SK-N-MC (cell line): Measurements from ENCODE around the gene SLC38A10.
A peak's percentile ranks its signal among the peaks of the same experiment; 100 is the strongest.

Experiments
- DNase-seq: peaks from one replicate; pipeline ENCODE4 v3.0.0-alpha.2; 2011; ENCODE audit warnings: low read depth, low spot score
- H3K27ac ChIP-seq: fragments of 200-600 bp; sonication (generic); 2 replicates; pipeline ENCODE4 v1.5.1; 2016; ENCODE audit warnings: mixed run types
- H3K36me3 ChIP-seq: fragments of 200-600 bp; sonication (generic); 2 replicates; pipeline ENCODE4 v1.6.1; 2017; ENCODE audit warnings: antibody characterized with exemption, low read length, mixed read lengths; ENCODE audit not compliant: insufficient read depth
- H3K4me3 ChIP-seq: fragments of 200-600 bp; sonication (generic); 2 replicates; pipeline ENCODE4 v1.5.1; 2016
- H3K9ac ChIP-seq: fragments of 200-600 bp; sonication (generic); 2 replicates; pipeline ENCODE4 v1.8.0; 2017; ENCODE audit warnings: mixed run types, mixed read lengths; ENCODE audit not compliant: insufficient read length
- H3K9me3 ChIP-seq: fragments of 200-600 bp; sonication (generic); 2 replicates; pipeline ENCODE4 v1.6.1; 2017; ENCODE audit warnings: low read depth, mild to moderate bottlenecking, antibody characterized with exemption, low read length, moderate library complexity, mixed read lengths
- EZH2 ChIP-seq: fragments of 200-600 bp; sonication (generic); IDR thresholded peaks from one replicate; pipeline ENCODE4 v1.6.1; 2017; ENCODE audit warnings: antibody characterized with exemption
- FOXP2 ChIP-seq: optimal IDR thresholded peaks from 2 replicates; pipeline ENCODE3; 2011; ENCODE audit warnings: mild to moderate bottlenecking, moderate library complexity; ENCODE audit not compliant: insufficient read depth; ENCODE audit errors: extremely low read length, control extremely low read depth
- POLR2AphosphoS5 ChIP-seq: IDR thresholded peaks from 2 replicates; pipeline ENCODE4 v1.6.1; 2012; ENCODE audit warnings: mild to moderate bottlenecking, low read depth, low read length, borderline replicate concordance

SLC38A10 gene

DNA sequence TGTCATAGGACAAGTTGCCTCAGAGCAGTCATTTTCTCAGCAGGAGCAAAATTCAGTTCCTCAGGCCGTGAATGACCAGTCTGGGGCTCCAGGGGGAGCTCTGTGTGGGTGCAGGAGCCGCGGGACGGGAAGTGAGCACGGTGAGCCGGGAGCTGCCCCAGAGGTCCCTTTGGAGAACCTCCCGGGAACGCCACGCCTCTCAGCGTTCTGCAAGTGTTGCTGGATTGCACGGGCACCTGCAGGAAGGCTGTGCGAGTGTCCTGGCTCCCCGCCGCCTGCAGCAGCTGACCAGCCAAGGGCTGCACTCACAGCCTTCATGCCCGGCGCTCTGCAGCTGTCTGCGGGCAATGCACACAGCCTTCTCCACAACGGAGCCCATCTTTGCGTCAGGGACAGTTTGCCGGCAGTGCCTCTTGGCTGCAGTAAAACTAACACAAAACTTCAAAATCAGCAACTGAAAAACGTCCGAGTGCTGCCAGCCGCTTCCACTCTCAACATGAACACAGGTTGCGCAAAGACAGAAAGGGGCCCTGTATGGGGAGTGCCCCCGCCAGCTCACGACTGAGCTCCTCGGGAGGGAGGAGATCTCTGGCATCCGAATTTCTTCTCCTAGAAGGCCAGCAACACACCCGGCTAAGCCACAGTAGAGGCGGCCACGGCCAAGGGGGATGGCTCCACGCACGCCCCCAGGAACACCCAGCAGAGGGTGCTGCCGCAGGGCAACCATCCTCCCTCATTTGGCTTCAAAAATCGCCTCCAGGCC lies 40.0 kb downstream of the SLC38A10 start:
- Histone ChIP-seq H3K9me3 (no peaks in the 10 kb centered on the region), H3K27ac (peak overlapping the region; percentile 78), H3K9ac (no peak overlapping the region), H3K36me3 (no peaks in the 10 kb centered on the region), H3K4me3 (peak overlapping the region; percentile 74)
- no peak for DNase-seq
- TF ChIP-seq FOXP2, result peak; percentile 80
- TF ChIP-seq POLR2AphosphoS5, result no peak

DNA sequence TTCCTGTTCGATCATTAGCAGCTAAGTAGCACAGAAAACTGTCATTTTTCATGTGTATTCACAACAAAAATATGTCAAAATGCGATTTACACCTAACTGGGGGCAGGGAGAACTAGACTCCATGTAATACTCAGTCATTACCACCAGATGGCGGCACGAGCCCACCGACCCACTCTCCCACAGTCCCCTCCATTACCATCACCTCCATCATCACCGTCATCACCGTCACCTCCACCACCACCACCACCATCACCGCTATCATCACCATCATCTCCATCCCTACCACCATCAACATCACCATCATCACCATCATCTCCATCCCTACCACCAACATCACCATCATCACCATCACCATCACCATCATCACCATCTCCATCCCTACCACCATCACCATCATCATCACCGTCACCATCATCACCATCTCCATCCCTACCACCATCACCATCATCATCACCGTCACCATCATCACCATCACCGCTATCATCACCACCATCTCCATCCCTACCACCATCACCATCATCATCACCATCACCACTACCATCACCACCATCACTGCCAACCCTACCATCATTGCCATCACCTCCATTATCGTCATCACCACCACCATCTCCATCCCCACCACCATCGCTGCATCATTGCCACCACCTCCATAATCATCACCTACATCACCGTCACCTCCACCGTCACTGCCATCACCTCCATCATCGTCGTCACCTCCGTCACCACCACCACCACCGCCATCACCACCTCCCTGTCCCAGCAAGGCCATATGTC lies 41.6 kb downstream of the SLC38A10 start:
- TF ChIP-seq POLR2AphosphoS5 (no peak), FOXP2 (no peak), EZH2 (no peak)
- DNase-seq, result no peak
- Histone ChIP-seq H3K9ac (no peak overlapping the region), H3K27ac (no peak overlapping the region), H3K4me3 (no peak overlapping the region), H3K9me3 (no peaks in the 10 kb centered on the region), H3K36me3 (no peaks in the 10 kb centered on the region)

DNA sequence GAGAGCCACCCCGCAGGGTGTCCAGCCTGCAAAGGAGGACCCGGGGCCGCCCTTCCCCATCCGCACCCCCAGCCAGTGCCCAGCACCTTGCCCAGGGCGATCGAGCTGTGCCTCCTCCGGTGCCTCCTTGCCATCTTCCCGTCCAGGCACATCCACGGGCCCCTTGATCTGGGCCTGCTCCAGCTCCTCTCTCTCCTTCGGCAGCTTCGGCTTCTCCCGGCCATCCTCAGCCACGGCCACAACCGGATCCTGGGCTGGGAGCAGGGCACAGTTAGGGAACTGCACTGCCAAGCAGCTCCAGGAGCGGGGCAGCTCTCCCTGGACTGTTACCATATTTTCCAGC lies 42.1 kb downstream of the SLC38A10 start:
- no peak for TF ChIP-seq POLR2AphosphoS5
- TF ChIP-seq EZH2, result no peak
- TF ChIP-seq FOXP2, result no peak
- Histone ChIP-seq H3K27ac (no peak overlapping the region), H3K9ac (no peak overlapping the region), H3K36me3 (no peaks in the 10 kb centered on the region), H3K9me3 (no peaks in the 10 kb centered on the region), H3K4me3 (no peak overlapping the region)
- no peak for DNase-seq

DNA sequence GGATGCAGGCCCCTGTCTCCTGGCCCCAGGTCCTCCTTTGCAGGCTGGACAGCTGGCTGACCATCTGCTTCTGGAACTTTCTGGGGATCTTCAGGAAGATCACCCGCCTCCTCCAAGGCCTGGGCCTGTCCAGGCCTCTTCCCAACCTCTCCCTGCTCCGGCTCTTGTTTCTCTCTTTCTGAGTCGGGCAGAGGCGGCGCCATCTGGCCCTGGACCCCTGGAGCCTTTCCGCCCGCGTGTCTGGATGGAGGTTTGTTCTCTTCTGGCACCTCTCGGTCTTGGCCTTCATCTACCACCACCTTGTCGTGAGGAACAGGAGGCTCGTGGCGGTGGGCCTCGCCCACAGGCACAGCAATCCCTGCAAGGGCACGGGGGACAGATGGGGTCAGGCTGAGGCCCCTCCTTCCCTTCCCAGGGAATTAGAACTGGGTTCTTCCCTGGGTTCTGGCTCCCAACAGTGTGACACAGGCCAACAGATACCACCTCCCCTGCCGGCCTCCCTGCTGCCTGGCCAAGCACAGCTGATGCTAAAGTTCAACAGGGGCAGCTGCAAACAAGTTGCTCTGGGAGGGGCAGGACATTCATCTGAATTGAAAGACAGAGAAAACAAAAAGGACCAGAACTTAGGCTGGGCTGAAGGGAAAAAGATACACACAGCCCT lies 42.7 kb downstream of the SLC38A10 start:
- 0 out of 2 replicates have a peak overlapping the region, but pooled peaks have one; percentile 45 for H3K27ac ChIP-seq
- DNase-seq, result no peak
- no peak overlapping the region for H3K9ac ChIP-seq
- no peaks in the 10 kb centered on the region for H3K36me3 ChIP-seq
- no peak for TF ChIP-seq FOXP2
- no peak for TF ChIP-seq POLR2AphosphoS5
- TF ChIP-seq EZH2, result no peak
- no peak overlapping the region for H3K4me3 ChIP-seq
- H3K9me3 ChIP-seq, result no peaks in the 10 kb centered on the region

DNA sequence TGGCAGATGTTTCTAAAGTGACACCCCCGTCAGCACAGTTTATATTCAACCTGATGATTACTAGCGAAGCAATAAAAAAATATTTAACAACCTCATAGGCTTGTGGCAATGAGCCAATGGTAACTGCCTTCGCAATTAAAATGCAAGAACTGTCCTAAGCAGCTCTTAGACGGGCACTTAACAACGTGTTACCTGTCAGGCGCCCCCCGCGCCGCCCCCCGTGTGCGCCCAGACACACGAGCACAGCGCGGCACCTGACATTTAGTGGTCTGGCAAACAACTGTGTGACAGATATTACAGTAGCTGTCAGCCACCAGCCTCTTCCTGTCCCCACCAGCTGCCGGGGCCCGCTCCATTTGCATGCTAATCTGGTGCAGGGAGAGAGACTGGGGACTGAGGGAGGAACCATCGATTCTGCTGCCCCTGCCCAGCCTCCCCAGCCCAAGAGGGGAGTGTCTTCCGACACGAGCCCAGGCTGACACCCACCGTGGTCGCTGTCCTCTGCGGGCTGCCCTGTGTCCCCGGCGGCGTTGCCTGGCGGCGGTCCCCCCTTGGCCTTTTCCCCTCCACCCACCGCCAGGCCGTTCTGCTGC lies 43.3 kb downstream of the SLC38A10 start:
- Histone ChIP-seq H3K27ac (0 out of 2 replicates have a peak overlapping the region, but pooled peaks have one; percentile 45), H3K9me3 (no peaks in the 10 kb centered on the region), H3K4me3 (peak overlapping the region; percentile 45), H3K9ac (no peak overlapping the region), H3K36me3 (no peaks in the 10 kb centered on the region)
- DNase-seq, result no peak
- TF ChIP-seq EZH2 (no peak), FOXP2 (no peak), POLR2AphosphoS5 (no peak; the same call in 1 of the 2 replicates)

DNA sequence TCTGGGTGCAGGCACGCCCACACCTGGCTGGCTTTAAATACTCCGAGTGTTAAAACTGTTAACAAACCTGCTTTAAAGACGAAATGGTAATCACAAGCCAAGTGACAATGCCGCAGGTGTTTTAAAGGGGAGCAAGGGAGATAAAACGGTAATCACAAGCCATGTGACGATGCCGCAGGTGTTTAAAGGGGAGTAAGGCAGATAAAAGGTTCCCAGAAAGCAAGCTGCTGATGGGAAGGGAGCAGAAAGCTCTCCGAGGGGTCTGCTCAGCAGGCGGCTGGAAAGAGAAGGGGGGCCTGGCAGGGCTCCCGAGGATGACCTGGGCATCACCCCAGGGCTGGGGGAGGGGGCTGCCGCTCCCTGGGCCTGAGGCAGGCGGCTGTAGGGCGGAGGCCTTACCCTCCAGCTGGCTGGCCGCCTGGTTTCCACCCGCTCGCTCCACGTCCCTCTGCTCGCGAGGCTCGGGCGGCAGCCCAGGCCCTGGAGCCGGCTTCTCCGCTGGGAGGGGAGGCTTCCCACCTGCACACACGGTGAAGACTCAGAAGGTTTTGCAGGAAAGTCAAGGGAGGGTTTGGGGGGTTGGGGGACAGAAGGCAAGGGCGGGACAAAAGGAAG lies 43.9 kb downstream of the SLC38A10 start:
- no peak overlapping the region for H3K27ac ChIP-seq
- no peak overlapping the region for H3K9ac ChIP-seq
- no peaks in the 10 kb centered on the region for H3K9me3 ChIP-seq
- no peaks in the 10 kb centered on the region for H3K36me3 ChIP-seq
- H3K4me3 ChIP-seq, result peak overlapping the region; percentile 45
- no peak for DNase-seq
- no peak for TF ChIP-seq POLR2AphosphoS5
- TF ChIP-seq FOXP2, result no peak
- TF ChIP-seq EZH2, result no peak

DNA sequence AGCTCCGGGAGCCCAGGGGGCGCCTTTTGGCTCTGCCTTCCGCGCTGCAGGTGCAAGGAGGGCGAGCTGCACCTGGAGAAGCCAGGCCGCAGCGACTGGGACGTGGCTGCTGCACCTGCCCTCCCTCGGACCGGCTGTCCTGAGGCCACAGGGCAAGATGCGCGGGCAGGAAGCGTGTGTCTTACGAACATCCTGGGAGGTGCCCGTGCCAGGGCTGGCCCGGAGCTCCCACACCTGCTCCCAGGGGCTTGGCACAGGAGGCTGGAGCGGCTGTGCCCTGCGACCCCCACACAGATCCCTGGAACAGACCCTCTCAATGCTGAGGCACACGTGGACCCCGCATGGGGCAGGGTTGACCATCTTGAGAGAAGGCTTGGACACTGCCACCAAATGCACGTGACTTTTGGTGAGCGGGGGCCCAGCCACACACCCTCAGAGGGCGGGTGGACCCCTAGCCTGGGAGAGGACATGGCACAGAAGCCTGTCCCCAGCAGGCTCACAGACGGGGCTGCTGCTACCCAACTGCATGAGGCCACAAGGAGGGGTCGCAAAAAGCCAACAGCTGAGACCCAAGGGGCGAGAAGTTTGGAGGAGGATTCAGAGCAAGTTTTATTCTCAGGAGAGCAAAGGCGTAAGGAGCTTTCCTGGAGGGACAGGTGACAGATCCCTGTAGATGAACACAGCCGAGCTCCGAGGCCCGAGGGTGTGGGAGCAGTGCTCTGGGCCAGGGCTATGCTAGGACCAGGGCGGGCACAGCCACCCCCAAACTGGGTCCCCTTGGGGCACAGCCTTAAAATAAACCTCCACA lies 44.6 kb downstream of the SLC38A10 start:
- Histone ChIP-seq H3K4me3 (no peak overlapping the region), H3K36me3 (no peaks in the 10 kb centered on the region), H3K9me3 (no peaks in the 10 kb centered on the region), H3K9ac (no peak overlapping the region), H3K27ac (no peak overlapping the region)
- TF ChIP-seq FOXP2 (no peak), EZH2 (no peak), POLR2AphosphoS5 (no peak)
- no peak for DNase-seq
